Sigmoid colon (tissue), 7 donors: ENCODE data around the gene DCAF4L1. TPM values are rescaled to one million over a fixed set of nuclear protein-coding genes. Genes with fewer than 3 reads are reported as not detected.
A peak's percentile ranks its signal among the peaks of the same experiment; 100 is the strongest.

Source experiments
- DNase-seq: peaks from one replicate; pipeline ENCODE4 v3.0.0-alpha.2; 2019
- H3K27ac ChIP-seq, 4 donors: fragments of 200-600 bp; sonication (generic); one replicate each; pipeline ENCODE4 v1.5.1; 2016 to 2019; ENCODE audit warnings: mild to moderate bottlenecking in 1 of 4
- H3K27me3 ChIP-seq, 3 donors: fragments of 200-600 bp; sonication (generic); one replicate each; pipeline ENCODE4 v1.5.1; 2019; ENCODE audit warnings: mild to moderate bottlenecking in 1 of 3
- H3K36me3 ChIP-seq, 4 donors: fragments of 200-600 bp; sonication (generic); one replicate each; pipeline ENCODE4 v1.5.1; 2016 to 2019
- H3K4me1 ChIP-seq, 4 donors: fragments of 200-600 bp; sonication (generic); one replicate each; pipeline ENCODE4 v1.5.1; 2017 to 2019
- H3K4me3 ChIP-seq, 4 donors: fragments of 200-600 bp; sonication (generic); one replicate each; pipeline ENCODE4 v1.5.1; 2017 to 2019; ENCODE audit warnings: mild to moderate bottlenecking in 2 of 4, moderate library complexity in 1 of 4
- H3K9me3 ChIP-seq, 4 donors: fragments of 200-600 bp in 3 of 4; sonication (generic) in 3 of 4; one replicate each; pipeline versions ENCODE4 v1.5.1 to v1.6.1; 2013 to 2019
- EP300 ChIP-seq, 4 donors: sonication (generic); formaldehyde crosslinking; IDR thresholded peaks; one replicate each; pipeline ENCODE4 v1.6.1; 2017; ENCODE audit warnings: antibody characterized with exemption in 4 of 4
- POLR2A ChIP-seq, 2 donors: fragments of 450-650 bp; IDR thresholded peaks; one replicate each; pipeline ENCODE4 v1.6.1; 2016; ENCODE audit warnings: antibody characterized with exemption in 2 of 2, mild to moderate bottlenecking in 2 of 2, moderate library complexity in 2 of 2
- POLR2AphosphoS5 ChIP-seq, 4 donors: sonication (generic); formaldehyde crosslinking; IDR thresholded peaks; one replicate each; pipeline ENCODE4 v1.6.1; 2017; ENCODE audit warnings: antibody characterized with exemption in 4 of 4
- WGBS, 2 donors: extraction: QIAGEN DNeasy Blood & Tissue Kit; methylation state at CpG; one replicate each; pipeline ENCODE4 v1.1.7; 2013; 5-methylcytosine and 5-hydroxymethylcytosine counted together
- intact Hi-C: fragments of 100-400 bp; cut with DNase I; formaldehyde crosslinking; loops from one replicate; pipeline ENCODE4 v1.15.1; 2023
- polyA plus RNA-seq, 3 donors: library from polyadenylated mRNA; stranded (reverse); fragments of 200-250 nt; gene quantifications; one replicate each; pipeline ENCODE4 v1.2.3, GENCODE V29; 2013
- total RNA-seq, 4 donors: library from RNA; depleted of rRNA; stranded (reverse); fragments of >200 nt; gene quantifications; one replicate each; pipeline ENCODE4 v1.1.0, GENCODE V29; 2016
- TF ChIP-seq, protein P1 (sequence below), 4 experiments: fragments of 450-650 bp in 3 of 4; fragments of 200-600 bp in 1 of 4; IDR thresholded peaks; one replicate each; pipeline ENCODE4 v1.5.1; 2016 to 2019; ENCODE audit warnings: antibody characterized with exemption in 4 of 4, mild to moderate bottlenecking in 3 of 4, moderate library complexity in 2 of 4
- donor health status: healthy with polysubstance abuse.
- donor health status: Bipolar disorder and iron deficiency.
- donor health status: healthy.

DCAF4L1 gene
- total and polyA plus RNA-seq, 7 donors, result under 0.01 to 1.1 (median 0.12) TPM; not detected in 3

DNA sequence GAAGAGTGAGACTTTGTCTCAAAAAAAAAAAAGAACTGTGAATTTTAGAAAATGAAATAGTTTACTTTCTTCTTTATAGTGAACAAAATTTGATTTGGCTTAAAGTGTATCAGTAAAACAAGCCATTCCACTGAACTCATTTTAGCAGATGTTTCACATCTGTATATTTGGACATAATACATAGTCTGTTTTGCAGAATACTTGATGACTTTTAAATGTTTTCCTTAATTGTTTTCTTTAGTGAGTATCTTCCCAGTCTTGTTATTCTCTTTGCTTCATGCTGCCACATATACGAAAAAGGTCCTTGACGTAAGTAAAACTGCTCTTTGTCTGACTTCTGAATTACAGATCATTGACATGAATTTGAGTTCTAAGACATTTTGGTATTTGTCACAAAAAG, 38.0 kb upstream of the DCAF4L1 start:
- intact Hi-C loops, result no loop called here
- no peaks in the 10 kb centered on the region for H3K27me3 ChIP-seq
- H3K27ac ChIP-seq, result no peak overlapping the region
- 91 to 93% methylated on average over 2 of the region's 2 CpGs for WGBS, 2 donors
- H3K4me1 ChIP-seq, result peaks cover 0 to 7% (median 0%) of the 10 kb centered on the region in 4 donors
- TF ChIP-seq POLR2AphosphoS5 (IDR thresholded peaks at IDR 0.05), result no peak
- no peak for TF ChIP-seq EP300 (IDR thresholded peaks at IDR 0.05)
- TF ChIP-seq, protein P1, sequence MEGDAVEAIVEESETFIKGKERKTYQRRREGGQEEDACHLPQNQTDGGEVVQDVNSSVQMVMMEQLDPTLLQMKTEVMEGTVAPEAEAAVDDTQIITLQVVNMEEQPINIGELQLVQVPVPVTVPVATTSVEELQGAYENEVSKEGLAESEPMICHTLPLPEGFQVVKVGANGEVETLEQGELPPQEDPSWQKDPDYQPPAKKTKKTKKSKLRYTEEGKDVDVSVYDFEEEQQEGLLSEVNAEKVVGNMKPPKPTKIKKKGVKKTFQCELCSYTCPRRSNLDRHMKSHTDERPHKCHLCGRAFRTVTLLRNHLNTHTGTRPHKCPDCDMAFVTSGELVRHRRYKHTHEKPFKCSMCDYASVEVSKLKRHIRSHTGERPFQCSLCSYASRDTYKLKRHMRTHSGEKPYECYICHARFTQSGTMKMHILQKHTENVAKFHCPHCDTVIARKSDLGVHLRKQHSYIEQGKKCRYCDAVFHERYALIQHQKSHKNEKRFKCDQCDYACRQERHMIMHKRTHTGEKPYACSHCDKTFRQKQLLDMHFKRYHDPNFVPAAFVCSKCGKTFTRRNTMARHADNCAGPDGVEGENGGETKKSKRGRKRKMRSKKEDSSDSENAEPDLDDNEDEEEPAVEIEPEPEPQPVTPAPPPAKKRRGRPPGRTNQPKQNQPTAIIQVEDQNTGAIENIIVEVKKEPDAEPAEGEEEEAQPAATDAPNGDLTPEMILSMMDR (IDR thresholded peaks at IDR 0.05), result no peak
- no peak for TF ChIP-seq POLR2A (IDR thresholded peaks at IDR 0.05)
- H3K4me3 ChIP-seq, result no peak overlapping the region
- no peaks in the 10 kb centered on the region for H3K9me3 ChIP-seq
- no peak for DNase-seq
- peaks cover 0 to 59% (median 5%) of the 10 kb centered on the region in 4 donors for H3K36me3 ChIP-seq

DNA sequence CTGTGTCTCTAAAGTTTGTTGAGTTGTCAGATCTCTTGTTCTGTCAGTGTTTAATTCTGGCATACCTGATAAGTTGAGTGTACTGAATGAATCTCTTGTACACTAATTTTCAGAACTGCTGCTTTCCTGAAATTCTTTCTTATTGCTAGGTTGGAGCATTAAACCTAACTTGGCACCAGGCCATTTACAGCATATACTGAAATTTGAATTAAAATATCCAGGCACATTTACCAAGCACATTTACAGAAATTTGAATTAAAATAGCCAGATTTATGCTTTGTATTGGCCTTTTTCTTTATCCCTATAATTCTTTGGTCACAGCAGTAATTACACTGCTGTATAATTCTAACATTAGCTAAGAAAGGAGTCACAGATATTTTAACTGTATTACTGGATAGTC, 37.5 kb upstream of the DCAF4L1 start:
- H3K4me3 ChIP-seq, result no peak overlapping the region
- H3K36me3 ChIP-seq, result peaks cover 0 to 60% (median 5%) of the 10 kb centered on the region in 4 donors
- no peaks in the 10 kb centered on the region for H3K9me3 ChIP-seq
- no peaks in the 10 kb centered on the region for H3K27me3 ChIP-seq
- no peak for DNase-seq
- TF ChIP-seq POLR2AphosphoS5 (IDR thresholded peaks at IDR 0.05), result no peak
- no peak for TF ChIP-seq POLR2A (IDR thresholded peaks at IDR 0.05)
- TF ChIP-seq EP300 (IDR thresholded peaks at IDR 0.05), result no peak
- TF ChIP-seq, protein P1 (IDR thresholded peaks at IDR 0.05), result no peak
- no peak overlapping the region for H3K27ac ChIP-seq
- H3K4me1 ChIP-seq, result peaks cover 0 to 2% (median 0%) of the 10 kb centered on the region in 4 donors
- intact Hi-C loops, result no loop called here

DNA sequence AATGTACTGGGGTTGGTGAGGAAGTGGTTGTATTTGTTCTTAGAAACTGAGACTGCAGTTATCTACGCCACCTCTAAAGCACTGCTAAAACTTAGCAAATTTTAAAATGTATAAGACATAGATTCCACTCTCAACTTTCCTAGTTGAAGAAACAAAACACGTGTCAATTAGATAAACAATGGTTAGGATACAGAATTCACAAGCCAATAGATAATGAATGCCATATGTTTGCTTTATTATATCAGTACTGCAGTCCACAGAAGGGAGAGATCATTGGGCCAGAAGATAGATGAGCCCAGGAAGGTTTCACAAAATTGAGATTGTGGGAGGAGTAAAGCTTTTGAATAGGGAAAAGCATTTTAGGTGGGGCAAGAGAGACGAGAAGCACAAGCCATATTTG, 32.0 kb upstream of the DCAF4L1 start:
- Histone ChIP-seq H3K4me3 (no peak overlapping the region), H3K36me3 (peaks cover 3 to 85% (median 20%) of the 10 kb centered on the region in 4 donors), H3K4me1 (no peaks in the 10 kb centered on the region), H3K27ac (no peak overlapping the region), H3K9me3 (no peaks in the 10 kb centered on the region), H3K27me3 (no peaks in the 10 kb centered on the region)
- DNase-seq, result no peak
- intact Hi-C loops, result no loop called here
- WGBS, 2 donors, result 82 to 87% methylated on average over 3 of the region's 3 CpGs
- TF ChIP-seq EP300 (IDR thresholded peaks at IDR 0.05) (no peak), POLR2A (IDR thresholded peaks at IDR 0.05) (no peak), POLR2AphosphoS5 (IDR thresholded peaks at IDR 0.05) (no peak)
- TF ChIP-seq, protein P1 (IDR thresholded peaks at IDR 0.05), result no peak

DNA sequence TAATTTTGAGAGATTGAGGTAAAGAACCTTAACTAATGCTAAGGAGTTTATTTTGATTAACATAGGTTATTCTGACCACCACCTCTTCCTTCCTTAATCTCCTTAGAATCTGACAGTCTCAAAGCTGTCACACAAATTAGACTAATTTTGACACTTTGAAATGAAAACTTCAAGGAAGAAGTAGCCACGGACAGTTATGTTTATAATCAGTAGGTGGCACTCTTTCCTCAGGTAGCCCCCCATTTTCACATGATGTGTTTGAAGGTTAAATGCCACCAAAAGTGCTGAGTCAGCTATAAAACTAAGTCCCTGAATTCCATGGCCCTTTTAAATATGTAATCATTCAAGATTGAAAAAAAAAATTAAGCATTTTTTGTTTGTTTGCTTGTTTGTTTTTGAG, 23.9 kb upstream of the DCAF4L1 start:
- no peaks in the 10 kb centered on the region for H3K4me1 ChIP-seq
- DNase-seq, result no peak
- no peaks in the 10 kb centered on the region for H3K9me3 ChIP-seq
- H3K36me3 ChIP-seq, result peaks cover 4 to 31% (median 14%) of the 10 kb centered on the region in 4 donors
- no peaks in the 10 kb centered on the region for H3K27me3 ChIP-seq
- no peak for TF ChIP-seq POLR2AphosphoS5 (IDR thresholded peaks at IDR 0.05)
- TF ChIP-seq EP300 (IDR thresholded peaks at IDR 0.05), result no peak
- no peak for TF ChIP-seq POLR2A (IDR thresholded peaks at IDR 0.05)
- TF ChIP-seq, protein P1 (IDR thresholded peaks at IDR 0.05), result no peak
- no peak overlapping the region for H3K4me3 ChIP-seq
- intact Hi-C loops, result no loop called here
- no peak overlapping the region for H3K27ac ChIP-seq
- 35 to 57% methylated on average over 1 of the region's 1 CpG for WGBS, 2 donors

DNA sequence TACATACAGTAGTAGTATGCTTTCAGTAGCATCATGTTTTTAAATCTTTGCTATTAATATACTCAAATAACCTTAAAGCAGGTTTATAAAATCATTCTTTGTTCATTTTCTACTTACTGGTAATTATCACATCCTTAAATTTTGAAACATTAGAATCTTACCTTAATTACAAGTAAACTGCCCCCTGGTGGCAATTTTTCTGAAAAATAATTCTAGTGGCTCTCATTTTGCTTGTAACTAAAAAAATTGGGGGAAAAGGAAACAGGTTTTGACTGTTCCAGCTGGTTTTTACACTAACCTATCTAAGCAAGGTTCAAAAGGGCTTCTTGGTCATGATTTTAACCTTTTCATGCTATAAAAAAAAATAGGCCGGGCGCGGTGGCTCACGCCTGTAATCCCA, 18.5 kb upstream of the DCAF4L1 start:
- no peak overlapping the region for H3K27ac ChIP-seq
- DNase-seq, result no peak
- H3K27me3 ChIP-seq, result no peaks in the 10 kb centered on the region
- TF ChIP-seq, protein P1 (IDR thresholded peaks at IDR 0.05), result peak in 1 of 4 experiments; percentile 10
- TF ChIP-seq POLR2AphosphoS5 (IDR thresholded peaks at IDR 0.05), result no peak
- TF ChIP-seq EP300 (IDR thresholded peaks at IDR 0.05), result no peak
- no peak for TF ChIP-seq POLR2A (IDR thresholded peaks at IDR 0.05)
- no peaks in the 10 kb centered on the region for H3K36me3 ChIP-seq
- no peaks in the 10 kb centered on the region for H3K4me1 ChIP-seq
- WGBS, 2 donors, result 94 to 97% methylated on average over 4 of the region's 4 CpGs
- no peak overlapping the region for H3K4me3 ChIP-seq
- H3K9me3 ChIP-seq, result no peaks in the 10 kb centered on the region
- intact Hi-C loops, result no loop called here
